ENCODE data around the gene MAP2K5.

MAP2K5 gene

DNA sequence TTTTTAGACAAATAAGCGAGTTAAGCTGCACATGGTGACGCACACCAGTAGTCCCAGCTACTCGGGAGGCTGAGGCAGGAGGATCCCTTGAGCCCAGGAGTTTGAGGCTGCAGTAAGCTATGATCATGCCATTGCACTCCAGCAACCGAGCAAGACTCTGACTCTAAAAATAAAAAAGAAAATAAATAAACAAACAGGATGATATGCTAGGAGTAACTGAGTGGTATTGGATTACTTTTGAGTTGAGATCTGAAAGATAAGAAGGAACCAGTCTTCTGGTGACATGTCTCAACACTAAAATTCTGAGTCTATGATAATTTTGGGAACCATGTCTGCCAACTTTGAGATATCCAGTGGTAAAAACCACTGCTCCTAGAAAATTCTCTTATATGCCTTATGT, 173.7 kb downstream of the MAP2K5 start:
- in situ Hi-C loops (cut with HindIII; ENCODE audit: low sequenced_read_pairs) = no loop called here

DNA sequence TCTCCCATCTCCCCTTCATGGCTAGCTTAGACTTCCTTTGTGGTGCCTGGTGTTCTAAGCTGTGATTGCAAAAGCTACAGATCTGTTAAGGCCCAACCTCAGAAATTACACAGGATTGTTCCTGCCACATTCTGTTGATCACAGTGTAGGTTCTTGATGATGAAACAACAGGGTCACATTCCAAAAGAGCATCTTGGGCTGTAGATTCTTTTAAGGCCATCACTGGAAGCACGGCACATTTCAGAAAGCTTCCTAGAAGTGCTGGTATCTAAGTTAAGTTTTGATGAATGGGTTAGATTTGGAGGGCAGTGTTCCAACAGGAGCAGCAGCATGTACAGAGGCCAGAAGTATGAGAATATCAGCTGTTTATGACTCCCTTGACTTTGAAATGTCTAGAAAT, 175.3 kb downstream of the MAP2K5 start:
- in situ Hi-C loops (cut with HindIII; ENCODE audit: low sequenced_read_pairs) = no loop called here

DNA sequence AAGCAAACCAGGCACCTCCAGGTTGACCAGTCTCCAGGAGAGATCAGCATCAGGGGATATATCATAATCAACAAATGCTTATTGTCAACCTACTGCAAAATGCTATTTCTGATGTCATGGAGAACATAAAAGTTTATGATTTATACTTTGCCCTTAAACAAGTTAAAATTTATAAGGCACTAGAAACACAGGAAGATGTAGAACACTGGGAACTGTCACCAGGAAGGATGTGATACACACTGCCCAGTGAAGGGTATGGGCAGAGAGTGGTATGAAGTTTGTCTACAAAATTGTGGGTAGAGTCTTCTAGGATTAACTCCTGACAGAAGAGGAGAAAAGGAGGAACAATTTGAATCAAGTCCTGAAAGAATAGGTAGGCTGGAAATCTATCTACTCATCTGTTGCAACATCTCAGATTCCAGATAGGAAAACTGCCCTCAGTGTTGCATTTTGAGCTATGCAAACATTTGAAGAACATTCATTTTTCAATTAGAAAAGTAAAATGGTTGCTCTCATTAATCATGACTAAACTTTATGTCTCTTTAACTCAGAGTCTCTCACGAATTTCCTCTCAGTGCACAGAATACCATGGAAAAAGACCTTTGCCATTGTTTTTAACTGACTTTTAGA, 176.9 kb downstream of the MAP2K5 start:
- in situ Hi-C loops (cut with HindIII; ENCODE audit: low sequenced_read_pairs) = no loop called here

DNA sequence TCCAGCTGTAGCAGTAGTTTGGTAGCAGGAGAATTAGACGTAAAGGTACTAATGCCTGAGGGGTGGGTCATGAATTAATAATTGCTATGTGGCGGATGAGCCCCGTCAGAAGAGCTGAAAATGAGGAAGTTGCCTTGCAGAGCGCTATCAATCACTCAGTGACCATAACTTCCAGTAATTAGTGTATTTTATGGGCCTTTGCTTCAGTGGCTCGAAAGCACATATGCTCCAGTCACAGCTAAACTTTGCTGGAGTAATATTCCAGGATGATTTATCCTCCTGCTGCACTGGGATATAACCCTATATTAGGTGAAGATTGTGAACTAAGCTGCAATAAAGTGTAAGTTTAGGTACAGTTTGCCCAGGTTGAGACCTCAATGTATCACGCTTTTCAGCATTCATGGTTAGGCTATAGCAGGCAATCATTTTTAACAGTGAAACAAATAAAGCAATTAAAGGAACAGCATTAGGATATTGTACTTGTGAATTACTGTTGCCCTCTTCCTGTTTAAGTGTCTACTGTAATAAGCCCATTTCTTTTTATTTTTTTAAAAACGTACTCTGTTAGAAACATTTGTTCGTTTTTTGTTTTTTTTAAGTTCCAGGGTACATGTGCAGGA, 178.2 kb downstream of the MAP2K5 start:
- in situ Hi-C loops (cut with HindIII; ENCODE audit: low sequenced_read_pairs) = loop anchor here (10.0 kb wide), 1 partner anchor 56 kb away; no protein-coding TSS in a partner anchor

DNA sequence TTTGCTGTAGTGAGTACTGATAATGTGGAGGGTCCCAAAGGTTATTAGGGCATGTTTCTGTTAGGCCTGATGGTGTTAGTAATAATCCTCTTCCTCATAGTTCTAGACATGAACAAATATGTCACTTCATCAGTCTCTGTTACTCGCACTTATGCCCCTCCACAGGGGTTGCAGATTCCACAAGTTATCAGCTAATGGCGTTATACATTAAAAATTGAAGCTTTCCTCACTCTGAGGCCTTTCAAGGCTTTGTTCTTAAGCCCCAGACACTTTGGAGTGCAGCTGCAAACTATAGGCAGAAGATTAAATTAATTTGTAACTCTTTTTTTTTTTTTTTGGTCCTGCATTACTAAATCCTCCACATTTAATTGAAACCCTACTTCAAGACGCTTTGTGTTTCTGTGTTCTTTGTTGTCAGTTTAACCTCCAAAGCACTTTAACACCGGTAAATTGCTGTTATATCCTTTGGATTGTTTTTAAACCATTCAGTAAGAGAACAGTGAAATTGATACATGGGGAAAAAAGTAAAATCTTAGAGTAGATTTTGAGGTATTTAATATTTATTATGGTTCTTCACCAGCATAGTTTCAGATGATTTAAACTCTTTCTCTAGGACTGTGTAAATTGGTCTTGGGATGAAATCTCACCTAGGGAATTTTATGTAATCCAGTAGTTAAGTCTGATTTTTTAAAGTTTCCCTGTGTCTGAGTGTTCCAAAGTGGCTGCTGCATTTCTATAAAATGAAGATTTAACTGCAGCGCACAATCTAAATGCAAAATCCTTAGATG, 179.7 kb downstream of the MAP2K5 start:
- in situ Hi-C loops (cut with HindIII; ENCODE audit: low sequenced_read_pairs) = loop anchor here (10.0 kb wide), 1 partner anchor 57 kb away; no protein-coding TSS in a partner anchor

DNA sequence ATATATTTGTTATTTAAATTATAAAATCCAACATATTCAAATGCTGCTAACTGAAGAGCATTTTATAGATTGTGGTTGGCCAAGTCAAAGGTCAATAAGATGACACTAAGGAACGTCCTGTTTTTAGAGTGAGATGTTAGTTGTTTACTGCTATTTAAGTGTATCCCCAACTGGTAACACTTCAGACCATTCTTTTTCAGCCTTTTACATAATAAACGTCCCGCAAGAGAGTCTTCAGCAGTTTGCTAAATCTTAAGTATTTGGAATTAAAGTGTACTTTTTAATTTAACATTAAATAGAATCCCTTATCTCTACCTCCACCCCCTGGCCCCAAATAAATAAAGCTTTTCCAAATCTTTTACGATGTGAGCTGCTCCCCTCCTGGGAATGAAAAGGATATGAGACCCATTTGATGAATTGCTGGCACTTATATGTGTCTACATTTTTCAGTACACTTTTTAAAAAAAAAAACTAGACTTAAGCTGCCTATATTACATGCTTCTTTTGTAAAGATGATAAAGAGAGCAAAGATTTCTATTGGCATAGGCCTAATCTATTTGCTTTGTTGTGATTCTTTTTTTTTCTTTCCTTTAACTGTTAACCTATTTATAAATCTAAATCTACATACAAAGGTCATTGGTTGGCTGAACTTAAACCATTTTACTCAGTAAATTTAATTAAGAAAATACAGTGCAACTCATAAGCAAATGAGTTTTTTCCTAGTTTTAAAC, 181.0 kb downstream of the MAP2K5 start:
- in situ Hi-C loops (cut with HindIII; ENCODE audit: low sequenced_read_pairs) = loop anchor here (10.0 kb wide), 1 partner anchor 59 kb away; no protein-coding TSS in a partner anchor

DNA sequence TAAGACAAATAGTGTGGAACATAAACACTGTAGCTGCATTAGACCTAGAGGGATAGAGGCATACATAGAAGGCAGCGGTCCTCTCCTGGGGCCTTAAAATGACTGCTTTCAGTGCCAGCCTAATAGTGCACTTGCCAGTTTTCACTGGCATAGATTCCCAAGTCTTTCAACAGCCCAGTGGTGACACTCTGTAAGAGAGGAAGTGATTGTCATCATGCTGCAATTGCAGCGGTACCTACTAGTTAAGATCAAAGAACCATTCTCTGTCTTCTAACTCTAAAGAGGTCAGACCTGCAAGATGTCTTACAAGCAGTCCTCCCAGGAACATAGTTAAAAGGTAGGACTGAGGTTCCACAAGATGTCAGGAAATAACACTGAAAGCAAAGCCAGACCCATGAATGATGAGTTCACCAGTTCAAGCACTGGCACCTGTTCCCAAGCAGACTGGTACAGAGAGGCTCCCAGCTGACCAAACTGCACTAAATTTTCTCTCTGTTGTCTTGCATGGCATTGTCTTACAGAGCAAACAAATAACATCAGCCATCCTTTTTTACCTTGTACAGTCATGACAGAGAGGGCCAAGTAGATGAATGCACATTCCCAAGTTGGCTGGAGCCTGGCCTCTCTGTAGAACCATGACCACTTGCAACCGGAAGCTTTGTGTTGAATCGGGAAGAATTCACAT, 182.3 kb downstream of the MAP2K5 start:
- in situ Hi-C loops (cut with HindIII; ENCODE audit: low sequenced_read_pairs) = loop anchor here (10.0 kb wide), 1 partner anchor 60 kb away; no protein-coding TSS in a partner anchor

DNA sequence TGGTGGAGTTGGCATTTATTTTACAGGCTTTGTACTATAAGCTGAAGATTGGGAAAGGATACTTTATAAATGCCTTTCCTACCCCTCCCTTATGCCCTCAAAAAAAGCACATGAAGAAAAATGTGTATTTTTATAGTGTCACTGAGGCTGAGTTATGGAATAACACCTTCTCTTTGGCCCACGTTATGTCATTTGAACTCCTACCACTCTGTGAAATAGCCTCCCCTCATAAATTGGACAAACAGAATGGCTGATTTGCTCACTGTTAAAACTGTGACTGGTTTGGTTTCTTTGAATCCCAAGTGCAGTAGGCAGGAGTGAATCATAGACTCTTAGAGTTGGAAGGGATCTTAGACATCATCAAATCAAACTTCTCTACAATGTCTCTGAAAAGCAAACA, 187.6 kb downstream of the MAP2K5 start:
- in situ Hi-C loops (cut with HindIII; ENCODE audit: low sequenced_read_pairs) = no loop called here

DNA sequence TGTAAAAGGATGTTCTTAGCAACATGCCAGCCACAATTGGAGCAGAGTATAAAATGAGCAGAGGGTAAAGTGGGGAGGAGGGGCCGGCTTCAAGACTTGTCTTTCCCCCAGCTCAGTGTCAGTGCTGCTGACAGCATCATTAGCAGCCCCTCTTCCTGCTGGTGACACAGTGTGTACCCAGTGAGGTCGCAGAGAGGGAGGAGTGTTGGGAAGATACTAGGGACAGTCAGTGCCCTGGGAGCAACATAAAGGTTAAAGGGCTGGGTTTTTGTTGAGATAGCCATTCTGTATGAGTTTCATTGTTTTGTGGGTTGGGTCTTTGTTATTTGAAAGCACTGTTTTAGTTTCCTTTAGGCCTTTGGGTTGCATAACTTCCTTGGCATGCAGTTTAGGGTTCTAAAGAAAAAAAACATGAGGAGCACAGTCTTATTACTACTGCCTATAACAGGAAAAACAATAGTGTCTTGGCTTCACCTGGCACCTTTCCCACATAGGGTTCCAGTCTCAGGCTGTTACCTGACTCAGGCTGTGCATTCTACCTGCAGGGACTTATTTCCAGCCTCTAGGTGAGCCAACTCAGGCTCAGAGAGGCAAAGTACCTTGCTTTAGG, 188.7 kb downstream of the MAP2K5 start:
- in situ Hi-C loops (cut with HindIII; ENCODE audit: low sequenced_read_pairs) = no loop called here

DNA sequence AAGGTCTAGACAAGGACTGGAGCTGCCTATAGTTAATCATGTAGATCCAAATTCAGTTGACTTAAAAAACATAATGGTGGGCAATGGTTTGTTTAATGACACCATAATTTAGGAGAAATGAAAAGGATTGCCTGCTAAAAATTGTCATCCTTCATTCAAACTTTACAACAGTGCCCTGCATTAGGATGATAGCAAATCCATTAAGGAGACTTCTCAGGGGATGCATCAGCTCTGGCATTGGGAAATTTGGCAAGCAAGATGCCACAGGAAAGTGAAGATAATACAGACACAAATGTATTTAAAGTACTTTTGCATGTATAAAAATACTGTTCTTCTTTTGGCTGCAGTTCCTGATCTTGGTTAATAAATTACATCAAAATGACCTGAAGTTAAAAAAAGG, 189.7 kb downstream of the MAP2K5 start:
- in situ Hi-C loops (cut with HindIII; ENCODE audit: low sequenced_read_pairs) = no loop called here

DNA sequence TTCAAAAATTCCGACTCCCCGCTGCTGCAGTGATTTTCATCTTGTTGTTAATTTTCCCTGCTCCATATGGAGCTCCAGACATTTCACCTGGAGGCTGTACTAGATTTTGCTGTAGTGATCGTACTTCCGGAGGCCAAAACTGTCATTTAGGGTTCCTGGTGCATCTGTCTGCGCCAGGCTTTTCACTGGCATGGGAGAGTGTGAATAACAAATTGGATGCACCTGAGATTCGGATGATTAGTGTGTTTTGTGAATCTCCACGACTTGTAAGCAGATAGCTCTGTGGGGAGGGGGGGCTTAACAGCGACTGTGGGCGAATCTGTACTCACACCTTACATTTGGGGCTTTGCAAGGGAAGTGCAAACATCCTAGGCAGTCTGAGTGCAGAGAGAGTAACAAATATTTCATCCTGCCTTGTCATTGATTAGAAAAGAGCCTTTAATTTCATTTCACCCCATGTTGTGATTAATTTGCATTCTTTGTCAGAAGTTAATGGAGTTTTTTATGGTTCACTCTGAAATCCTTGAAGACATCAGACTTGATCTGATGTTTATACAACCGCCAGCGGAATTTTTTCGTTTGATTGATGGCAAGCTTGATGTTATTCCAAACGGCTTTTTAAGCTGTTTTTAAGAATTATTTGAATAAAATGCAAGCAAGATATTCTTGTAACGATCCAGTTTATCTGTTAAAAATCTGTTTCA, 190.3 kb downstream of the MAP2K5 start:
- in situ Hi-C loops (cut with HindIII; ENCODE audit: low sequenced_read_pairs) = no loop called here

DNA sequence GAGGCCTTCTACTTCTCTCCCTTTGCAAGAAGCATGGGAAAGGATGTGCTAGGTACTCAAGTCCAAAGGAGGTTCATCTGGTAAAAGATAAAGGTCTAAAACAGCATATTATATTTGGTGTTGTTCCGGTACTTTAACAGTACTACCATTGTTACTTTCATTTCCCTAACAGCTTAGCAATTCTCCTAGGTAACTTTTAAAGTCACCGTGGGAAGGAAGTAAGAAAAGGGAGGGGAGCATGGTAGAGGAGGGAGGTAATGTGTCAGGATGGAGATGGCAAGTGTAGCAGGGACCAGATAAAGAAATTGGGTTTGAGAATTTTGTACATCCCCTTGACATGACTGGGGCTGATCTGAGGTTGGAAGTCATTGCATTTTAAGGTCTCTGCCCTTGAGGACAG, 193.4 kb downstream of the MAP2K5 start:
- in situ Hi-C loops (cut with HindIII; ENCODE audit: low sequenced_read_pairs) = no loop called here

DNA sequence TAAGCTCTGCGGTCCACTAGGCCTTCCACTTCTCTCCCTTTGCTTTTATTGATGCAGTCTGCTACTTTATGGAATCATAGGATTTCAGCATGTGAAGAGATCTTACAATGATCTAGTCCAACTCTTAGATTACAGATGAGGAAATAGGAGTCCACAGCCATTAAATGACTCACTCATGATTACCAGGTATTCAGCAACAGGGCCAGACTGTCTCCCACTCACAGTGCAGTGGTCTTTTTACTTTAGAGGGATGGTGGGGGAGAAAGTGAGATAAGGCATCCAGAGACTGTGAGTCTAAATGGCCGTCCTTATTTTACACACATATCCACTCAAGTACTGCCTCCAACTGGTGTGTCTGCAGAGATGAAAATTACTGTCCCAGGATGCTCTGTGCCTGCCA, 194.3 kb downstream of the MAP2K5 start:
- in situ Hi-C loops (cut with HindIII; ENCODE audit: low sequenced_read_pairs) = no loop called here

DNA sequence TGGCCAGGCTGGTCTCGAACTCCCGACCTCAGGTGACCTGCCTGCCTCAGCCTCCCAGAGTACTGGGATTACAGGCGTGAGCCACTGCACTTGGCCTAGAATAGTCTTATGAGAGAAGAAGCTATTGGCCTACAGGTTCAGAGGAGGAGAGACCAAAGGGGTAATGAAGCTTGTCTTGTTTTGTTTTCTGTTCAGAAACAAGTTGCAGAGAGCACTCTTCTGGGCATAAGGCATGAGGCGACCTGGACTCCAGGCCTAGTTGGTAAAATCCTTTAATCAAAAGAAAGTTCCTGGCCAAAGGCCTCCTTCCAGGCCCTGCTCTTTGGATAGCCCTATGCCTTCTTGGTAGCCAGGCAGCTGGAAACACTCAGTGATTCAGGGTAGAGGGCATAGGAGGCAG, 195.6 kb downstream of the MAP2K5 start:
- in situ Hi-C loops (cut with HindIII; ENCODE audit: low sequenced_read_pairs) = no loop called here

DNA sequence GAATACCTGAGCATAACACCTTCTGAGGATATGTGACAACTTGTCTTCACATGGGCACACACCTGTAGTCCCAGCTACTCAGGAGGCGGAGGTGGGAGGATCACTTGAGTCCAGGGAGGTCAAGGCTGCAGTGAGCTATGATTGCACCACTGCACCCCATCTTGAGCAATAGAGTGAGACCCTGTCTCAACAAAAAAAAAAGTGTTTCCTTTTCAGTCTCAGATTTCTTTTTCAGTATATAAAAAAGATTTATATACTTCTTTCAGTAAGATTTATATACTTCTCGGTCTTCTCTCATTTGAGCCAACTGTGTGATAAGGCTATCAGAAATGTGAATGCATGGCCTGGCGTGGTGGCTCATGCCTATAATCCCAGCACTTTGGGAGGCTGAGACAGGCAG, 197.9 kb downstream of the MAP2K5 start:
- in situ Hi-C loops (cut with HindIII; ENCODE audit: low sequenced_read_pairs) = no loop called here

DNA sequence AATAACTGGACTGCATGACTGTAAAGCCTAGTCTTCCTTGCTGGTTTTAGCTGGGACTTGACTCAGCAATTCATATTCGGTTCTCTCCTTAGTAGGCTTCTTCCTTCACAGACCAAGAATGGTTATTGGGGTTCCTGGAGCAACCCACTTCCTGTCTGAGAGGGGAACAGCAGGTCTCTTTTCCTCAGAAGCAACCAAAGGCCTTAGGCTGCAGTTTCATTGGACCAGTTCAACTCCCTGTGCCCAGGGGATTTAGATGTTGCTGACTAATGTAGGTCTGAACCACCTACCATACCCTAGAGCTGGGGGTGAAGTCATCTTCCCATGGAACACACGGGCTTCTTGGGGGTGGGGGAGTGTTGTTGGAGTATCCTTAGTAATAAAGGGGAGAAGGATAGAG, 198.8 kb downstream of the MAP2K5 start:
- in situ Hi-C loops (cut with HindIII; ENCODE audit: low sequenced_read_pairs) = no loop called here

DNA sequence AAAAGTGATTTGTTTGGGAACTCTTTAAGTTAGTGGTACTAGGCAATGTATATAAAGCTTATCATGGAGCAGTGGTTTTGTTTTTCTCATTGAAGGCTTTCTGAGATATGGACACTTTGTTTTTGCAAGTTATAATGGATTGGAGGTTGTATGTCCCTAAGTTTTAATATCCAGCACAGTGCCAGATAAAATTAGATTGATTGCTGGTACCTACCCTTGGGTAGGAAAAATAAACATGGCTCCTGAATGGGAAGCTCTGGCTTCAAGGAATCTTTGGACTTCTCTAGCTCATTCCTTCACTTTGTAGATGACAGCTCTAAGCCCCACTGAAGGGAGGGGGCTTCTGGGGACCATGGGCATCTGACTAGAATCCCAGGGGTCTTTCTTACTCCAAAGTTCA, 201.1 kb downstream of the MAP2K5 start:
- in situ Hi-C loops (cut with HindIII; ENCODE audit: low sequenced_read_pairs) = no loop called here

DNA sequence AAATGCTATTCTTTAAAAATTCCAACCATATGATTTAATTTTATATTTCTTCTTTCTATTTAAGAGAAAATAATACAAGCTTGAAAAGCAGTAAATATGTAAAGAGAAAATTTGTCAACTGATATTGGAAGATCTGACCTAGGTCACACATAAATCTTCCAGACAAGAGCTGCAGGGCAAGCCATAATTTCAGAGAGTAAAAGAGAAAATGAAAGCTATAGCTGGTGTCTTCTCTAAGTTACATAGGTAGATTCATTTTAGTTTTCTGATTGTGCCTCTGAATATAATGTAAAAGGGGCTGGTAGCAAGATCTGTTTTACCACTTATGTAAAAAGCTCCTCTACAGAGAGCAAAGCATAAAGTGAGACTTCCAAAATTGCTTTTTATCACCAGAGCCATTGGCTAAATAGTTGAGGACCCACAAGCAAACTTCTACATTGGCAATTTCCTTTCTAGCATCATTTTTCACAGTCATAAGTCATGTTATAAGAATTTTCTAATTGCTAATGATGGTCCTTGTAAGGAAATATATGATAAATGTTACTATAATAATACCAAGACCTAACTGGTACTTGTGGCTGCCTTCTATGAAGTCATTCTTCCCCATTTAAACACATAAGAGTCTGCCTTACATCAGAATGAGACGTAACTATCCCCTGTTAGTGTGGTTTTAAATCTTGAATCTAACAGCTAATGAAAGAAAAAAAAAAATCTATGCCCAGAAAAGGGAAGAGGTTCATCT, 202.0 kb downstream of the MAP2K5 start:
- in situ Hi-C loops (cut with HindIII; ENCODE audit: low sequenced_read_pairs) = no loop called here

All from DLD1 (cell line).